WERI-Rb-1 (cell line): ENCODE measurements around the gene MMP23B.
"Not testable (repeated sequence)": the region's sequence is repeated elsewhere in the genome, so short reads cannot be mapped to it uniquely, and the experiment has no call there.

Experiments used
- DNase-seq: peaks from one replicate; pipeline ENCODE4 v3.0.0-alpha.2; 2020
- H3K27ac ChIP-seq: fragments of 250-450 bp; sonication (Bioruptor Pico); 2 replicates; pipeline ENCODE4 v1.5.1; 2020; ENCODE audit warnings: mild to moderate bottlenecking, moderate library complexity
- H3K27me3 ChIP-seq: fragments of 250-450 bp; sonication (Bioruptor Pico); 2 replicates; pipeline ENCODE4 v1.5.1; 2021; ENCODE audit warnings: mild to moderate bottlenecking, low read depth, moderate library complexity; ENCODE audit not compliant: insufficient read depth, severe bottlenecking
- H3K36me3 ChIP-seq: fragments of 250-450 bp; sonication (Bioruptor Pico); 2 replicates; pipeline ENCODE4 v1.5.1; 2020; ENCODE audit warnings: mild to moderate bottlenecking, moderate library complexity
- H3K4me3 ChIP-seq: 2 replicates; pipeline ENCODE4 v1.5.1; 2011; ENCODE audit warnings: low read depth, mild to moderate bottlenecking, control low read depth, low read length
- H3K9me3 ChIP-seq: fragments of 250-450 bp; sonication (Bioruptor Pico); 2 replicates; pipeline ENCODE4 v1.5.1; 2021; ENCODE audit warnings: mild to moderate bottlenecking, moderate library complexity; ENCODE audit not compliant: severe bottlenecking
- TF ChIP-seq, protein P1 (sequence below): IDR thresholded peaks from 2 replicates; pipeline ENCODE4 v1.5.1; 2011; ENCODE audit warnings: low read depth, mild to moderate bottlenecking, control low read depth, inconsistent platforms, low read length

The MMP23B gene

DNA sequence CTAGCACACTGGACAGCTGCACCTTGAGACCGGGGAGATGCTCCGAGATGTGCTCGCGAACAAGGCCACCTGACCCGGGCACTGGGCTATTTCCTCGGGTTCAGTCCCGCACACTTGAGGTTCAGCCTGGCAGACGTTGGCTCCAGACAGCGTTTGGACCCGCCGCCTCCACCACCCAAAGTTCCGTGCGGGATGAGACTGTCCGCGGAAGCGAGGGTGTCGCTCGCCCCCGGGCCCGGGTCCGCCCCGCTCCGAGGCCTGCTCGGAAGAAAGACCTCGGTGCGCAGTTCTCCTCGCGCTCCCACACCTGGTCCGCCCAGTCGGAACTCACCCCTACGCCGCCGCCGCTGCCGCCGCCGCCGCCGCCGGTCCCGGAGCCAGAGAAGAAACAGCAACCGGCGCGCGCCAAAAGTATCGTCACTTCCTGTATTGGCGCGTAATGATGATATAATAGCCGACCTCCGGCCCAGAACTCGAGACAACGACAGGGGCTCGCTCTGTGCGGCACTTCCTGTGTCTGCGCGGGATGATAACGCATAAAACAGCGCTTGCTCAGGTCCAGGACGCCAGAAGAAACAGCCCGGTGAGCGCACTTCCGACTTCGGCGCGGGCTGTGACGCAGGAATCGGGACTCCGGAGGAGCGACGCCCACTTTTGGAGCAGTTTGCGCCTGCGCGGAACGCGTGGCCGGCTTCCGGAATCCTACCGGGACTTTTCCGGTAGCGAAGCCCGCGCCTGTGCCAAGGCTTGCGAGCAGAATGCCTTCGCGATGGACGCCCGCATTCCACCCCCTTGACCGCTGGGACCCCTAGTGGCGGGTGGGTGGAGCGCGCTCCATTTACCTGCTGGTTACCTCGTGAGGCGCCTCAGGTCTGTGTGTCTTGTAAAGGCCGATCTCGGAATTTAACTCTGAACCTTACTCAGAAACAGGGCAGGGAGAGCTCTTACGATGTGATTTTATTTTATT is 26.9 kb downstream of the MMP23B start, which contains the start of gene CDK11B:
TSS of gene CDK11B (minus strand) at position 422 of the 967 bp plus-strand sequence. CDS start 1,519 bp downstream, outside the sequence.
- TF ChIP-seq, protein P1, sequence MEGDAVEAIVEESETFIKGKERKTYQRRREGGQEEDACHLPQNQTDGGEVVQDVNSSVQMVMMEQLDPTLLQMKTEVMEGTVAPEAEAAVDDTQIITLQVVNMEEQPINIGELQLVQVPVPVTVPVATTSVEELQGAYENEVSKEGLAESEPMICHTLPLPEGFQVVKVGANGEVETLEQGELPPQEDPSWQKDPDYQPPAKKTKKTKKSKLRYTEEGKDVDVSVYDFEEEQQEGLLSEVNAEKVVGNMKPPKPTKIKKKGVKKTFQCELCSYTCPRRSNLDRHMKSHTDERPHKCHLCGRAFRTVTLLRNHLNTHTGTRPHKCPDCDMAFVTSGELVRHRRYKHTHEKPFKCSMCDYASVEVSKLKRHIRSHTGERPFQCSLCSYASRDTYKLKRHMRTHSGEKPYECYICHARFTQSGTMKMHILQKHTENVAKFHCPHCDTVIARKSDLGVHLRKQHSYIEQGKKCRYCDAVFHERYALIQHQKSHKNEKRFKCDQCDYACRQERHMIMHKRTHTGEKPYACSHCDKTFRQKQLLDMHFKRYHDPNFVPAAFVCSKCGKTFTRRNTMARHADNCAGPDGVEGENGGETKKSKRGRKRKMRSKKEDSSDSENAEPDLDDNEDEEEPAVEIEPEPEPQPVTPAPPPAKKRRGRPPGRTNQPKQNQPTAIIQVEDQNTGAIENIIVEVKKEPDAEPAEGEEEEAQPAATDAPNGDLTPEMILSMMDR: peak; percentile 9; the same call in 1 of the 2 replicates
- peak within 1 kb of the TSS; percentile 99 for H3K27ac ChIP-seq
- DNase-seq: peak; percentile 90
- H3K4me3 ChIP-seq: peak within 1 kb of the TSS; percentile 87
- not testable (repeated sequence) for H3K9me3 ChIP-seq, H3K27me3 ChIP-seq
- peaks cover 21% of the 10 kb centered on the region for H3K36me3 ChIP-seq

DNA sequence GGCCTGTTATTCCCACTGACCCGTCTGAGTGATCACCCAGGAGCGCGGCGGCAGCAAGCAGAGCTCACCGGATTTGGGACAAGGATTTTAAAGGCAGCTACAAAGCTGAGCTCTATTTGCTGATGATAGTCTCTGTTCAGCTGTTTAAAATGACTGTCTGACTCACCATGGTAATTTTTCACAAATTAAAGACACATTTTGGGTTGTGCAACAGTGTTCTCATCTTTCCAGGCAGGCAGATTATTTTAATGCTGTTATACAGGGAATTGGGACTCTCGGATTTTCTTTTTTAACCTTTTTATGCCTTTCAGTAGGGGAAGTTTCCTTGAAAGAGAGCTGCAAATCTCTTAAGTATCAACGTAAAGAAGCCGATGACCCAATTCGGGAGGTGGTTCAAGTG is 30.4 kb downstream of the MMP23B start:
- H3K27me3 ChIP-seq, H3K4me3 ChIP-seq, H3K27ac ChIP-seq, H3K9me3 ChIP-seq, DNase-seq: not testable (repeated sequence)
- peaks cover 20% of the 10 kb centered on the region for H3K36me3 ChIP-seq

DNA sequence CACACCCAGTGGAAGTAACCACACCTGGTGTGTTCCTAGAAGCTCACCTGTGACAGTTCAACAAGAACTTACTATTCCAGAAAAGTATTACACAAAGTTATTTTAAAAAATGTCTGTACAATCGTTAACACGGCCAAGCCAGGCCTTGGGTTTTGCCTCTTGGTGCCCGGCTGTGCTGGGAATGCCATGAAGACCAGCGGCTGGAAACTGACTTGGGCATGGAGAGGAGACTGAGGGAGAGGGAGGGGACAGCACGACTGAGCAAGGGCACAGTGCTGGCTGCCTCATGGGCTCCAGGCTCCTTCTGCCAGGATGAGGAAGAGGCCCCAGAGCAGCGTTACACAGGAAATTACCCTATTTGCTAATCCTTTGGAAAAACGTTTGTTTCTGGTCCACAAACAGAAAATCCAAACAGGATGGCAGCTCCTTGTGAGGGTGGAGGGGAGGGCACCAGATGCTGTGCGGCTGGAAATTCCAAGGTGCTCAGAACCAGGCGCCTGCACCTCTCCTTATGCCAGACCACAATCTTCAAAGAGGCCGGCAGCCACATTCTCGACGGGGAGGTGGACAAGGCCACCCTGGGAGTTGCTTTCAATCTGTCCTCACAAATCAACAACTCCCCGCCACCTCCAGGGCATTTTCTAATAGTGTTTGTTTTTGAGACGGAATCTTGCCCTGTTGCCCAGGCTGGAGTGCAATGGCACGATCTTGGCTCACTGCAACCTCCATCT is 31.0 kb downstream of the MMP23B start:
- not testable (repeated sequence) for H3K27ac ChIP-seq, DNase-seq, H3K4me3 ChIP-seq, H3K9me3 ChIP-seq, H3K27me3 ChIP-seq
- peaks cover 20% of the 10 kb centered on the region for H3K36me3 ChIP-seq

DNA sequence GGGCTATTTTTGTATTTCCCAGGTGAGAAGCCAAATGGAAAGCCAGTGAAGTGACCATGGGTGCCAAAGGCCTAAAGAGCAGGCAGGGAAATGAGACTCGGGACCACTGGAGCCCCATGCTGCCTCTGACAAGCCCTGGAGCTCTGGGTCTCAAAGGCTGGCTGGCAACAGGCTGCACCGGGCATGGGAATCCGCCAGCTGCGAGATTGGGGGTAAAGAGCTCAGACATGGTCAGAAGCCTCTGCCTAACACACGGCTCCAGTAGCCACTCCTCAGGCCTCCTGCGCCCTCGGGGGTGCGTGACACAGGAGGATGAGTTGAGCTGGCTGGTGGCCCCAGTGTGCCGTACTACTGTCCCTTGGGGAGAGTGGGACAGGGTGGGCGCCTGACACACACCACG is 32.3 kb downstream of the MMP23B start:
- not testable (repeated sequence) for H3K27ac ChIP-seq, H3K27me3 ChIP-seq, DNase-seq, H3K9me3 ChIP-seq, H3K4me3 ChIP-seq
- peaks cover 21% of the 10 kb centered on the region for H3K36me3 ChIP-seq

DNA sequence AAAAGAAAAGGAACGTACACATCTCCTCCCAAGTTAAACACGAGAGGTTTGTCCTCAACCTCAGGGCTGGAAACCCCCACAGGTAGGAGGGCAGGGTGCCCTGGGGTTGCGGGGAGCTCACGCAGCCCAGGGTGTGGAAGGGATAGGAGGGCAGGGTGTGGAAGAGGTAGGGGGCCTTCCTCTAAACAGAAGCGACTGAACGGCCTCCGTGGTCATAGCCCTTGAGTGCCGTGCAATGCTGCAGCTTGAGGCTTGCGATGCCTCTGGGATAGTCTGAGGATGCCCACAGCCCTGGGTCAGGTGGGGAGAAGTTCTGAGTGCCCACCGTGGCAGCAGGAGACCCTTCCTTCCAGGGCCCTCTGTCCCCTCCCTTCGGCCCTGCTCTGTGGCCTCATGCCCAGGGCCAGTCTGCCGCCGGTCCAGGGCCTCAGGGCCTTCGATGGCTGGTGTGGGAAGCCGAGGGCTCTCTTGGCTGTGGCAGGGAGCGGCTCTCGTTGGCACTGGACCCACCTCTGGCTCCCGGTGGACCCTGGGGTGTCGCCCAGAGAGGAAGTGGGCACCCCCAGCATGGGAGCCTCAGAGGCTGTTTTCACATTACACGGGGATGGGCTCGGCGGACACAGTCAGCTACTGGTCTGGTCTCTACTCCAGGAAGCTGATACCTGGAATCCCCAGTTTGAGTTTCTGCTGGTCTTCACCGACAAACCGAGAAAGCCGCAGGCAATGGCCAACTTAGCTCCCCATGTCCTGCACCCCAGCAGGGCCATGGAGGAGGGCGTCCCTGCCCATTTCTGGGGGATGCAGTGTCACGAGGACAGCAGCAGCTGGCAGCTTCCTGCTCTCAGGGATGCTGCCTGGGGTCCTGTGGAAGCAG is 33.2 kb downstream of the MMP23B start:
- Histone ChIP-seq H3K27me3 (no peaks in the 10 kb centered on the region), H3K27ac (no peak overlapping the region), H3K9me3 (no peaks in the 10 kb centered on the region), H3K4me3 (no peak overlapping the region), H3K36me3 (peaks cover 25% of the 10 kb centered on the region)
- DNase-seq: no peak
- TF ChIP-seq, protein P1: no peak

DNA sequence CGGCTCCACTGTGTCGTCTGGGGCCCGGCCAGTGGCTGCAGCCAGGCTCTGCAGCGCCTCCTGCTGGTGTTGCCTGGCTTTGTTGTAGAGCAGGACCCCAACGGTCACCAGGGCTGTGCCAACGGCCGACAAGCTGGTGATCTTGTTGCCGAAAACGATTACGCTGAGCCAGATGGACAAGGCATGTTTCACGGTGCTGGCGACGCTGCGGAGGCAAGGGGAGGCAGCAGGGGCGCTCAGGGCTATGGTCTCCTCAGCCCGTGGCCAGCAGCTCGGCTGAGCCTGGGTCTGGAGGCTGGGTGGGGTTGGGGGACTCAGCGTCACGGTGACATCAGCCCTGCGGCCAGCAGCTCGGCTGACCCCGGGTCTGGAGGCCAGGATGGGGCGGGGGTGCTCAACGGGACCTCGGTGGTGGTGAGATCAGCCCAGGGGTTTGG is 33.9 kb downstream of the MMP23B start:
- Histone ChIP-seq H3K9me3 (no peaks in the 10 kb centered on the region), H3K27me3 (no peaks in the 10 kb centered on the region), H3K4me3 (no peak overlapping the region), H3K36me3 (peaks cover 29% of the 10 kb centered on the region), H3K27ac (no peak overlapping the region)
- DNase-seq: peak; percentile 31
- TF ChIP-seq, protein P1: peak; percentile 84
